ENCODE results near the gene SLC44A5.
"Not testable (repeated sequence)": the region's sequence is repeated elsewhere in the genome, so short reads cannot be mapped to it uniquely, and the experiment has no call there.

Gene SLC44A5

DNA sequence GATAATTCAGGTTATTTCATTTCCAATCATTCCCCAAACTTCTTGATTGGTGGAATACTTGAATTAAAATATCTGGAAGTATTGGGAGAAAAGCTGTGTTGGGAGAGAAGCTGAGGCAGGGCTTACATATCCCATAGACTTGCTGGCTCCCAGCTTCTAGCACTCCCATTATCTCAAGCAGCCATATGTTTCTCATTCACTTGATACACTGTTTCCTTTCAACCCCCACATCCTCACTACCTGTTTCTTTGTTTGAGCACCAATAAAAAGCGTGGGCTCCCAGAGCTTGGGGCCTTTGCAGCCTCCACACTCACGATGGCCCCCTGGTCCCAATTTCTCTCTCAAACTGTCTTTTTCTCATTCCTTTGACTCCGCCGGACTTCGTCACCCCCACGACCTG is 256.6 kb downstream of the SLC44A5 start:
- not testable (repeated sequence) for DNase-seq

DNA sequence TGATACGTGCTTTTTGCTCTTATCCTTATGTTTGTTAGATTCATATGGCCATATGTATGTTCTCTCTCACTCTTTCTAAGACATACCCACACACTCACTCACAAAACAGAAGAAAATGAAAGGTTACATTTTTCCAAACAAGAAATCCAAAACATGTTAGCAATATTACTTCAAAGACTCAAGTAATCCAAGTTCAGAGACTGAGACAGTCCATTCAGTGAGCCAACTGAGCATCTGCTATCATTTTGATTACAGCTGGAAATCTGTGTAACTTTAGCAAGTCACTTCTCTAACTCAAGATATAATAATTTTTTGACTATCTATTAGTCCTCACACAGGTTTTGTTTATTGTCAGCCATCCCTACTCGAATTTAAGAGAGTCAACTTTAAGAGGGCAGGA is 257.9 kb downstream of the SLC44A5 start:
- no peak for DNase-seq

DNA sequence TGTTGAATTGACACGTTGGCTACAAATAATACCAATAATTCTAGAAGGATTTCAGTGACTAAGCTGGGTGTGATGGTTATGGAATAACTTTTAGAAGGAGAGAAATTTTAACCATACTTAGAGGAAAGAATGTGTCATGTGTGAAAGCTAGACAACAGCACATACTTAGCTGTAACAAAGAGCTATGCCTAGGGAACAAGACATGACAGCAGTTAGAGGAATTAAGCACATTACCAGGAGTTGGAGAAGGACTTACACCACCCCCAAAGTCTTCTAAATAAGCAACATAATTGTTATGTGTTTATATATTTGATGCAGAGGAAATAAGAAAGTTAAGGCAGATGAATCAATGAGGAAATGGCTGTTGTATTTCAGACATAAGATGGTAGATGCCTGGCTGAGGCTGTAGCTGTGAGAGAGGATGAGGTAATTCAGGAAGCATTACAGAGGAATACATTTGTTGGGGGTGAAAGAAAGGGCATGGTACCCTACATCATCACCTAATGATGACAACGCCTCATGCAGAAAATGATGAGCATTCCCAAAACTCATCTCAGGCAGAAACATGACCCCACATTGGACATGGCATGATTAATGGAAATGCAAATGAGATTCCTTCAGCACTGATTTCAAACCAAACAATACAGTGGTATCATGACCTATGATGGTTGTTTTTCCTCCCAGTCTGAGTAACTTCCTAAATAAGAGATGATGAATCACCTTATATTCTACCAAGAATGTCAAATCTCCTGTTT is 265.2 kb downstream of the SLC44A5 start:
- peak; percentile 68 for DNase-seq

DNA sequence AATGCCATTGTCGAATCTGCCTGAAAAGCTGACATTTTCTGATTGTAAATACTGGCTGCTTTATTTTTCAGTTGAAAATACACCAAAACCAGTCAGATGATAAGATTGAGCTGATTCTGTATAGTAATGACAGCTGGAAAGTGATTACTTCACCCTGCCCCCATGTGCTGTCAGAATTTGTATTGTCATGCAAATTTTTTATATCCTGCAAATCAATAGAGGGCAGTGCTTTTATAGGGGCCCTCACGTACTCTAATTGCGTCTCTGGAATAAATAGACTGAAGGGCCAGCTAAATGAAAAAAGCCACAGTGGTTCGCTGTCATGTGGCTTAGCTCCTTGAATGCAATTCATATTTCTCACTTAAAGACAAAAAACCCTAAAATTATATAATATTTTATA is 268.1 kb downstream of the SLC44A5 start:
- DNase-seq = no peak

DNA sequence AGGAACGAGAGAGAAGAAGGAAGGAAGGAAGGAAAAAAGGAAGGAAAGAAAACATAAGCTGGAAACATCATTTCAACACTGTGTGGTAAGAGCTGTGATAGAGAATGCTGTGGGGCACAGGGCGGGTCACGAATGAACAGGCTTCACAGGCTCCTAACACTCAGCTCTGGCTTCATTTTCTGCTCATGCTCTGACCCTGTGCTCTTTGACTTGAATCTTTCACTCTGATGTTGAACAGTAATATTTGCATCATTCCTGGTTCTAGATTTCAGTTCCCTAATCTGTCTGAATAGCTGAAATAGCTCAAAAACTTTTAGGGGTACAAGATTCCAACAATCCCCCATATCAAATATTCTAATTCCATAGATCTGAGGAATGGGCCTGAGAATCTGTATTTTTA is 269.4 kb downstream of the SLC44A5 start:
- no peak for DNase-seq

DNA sequence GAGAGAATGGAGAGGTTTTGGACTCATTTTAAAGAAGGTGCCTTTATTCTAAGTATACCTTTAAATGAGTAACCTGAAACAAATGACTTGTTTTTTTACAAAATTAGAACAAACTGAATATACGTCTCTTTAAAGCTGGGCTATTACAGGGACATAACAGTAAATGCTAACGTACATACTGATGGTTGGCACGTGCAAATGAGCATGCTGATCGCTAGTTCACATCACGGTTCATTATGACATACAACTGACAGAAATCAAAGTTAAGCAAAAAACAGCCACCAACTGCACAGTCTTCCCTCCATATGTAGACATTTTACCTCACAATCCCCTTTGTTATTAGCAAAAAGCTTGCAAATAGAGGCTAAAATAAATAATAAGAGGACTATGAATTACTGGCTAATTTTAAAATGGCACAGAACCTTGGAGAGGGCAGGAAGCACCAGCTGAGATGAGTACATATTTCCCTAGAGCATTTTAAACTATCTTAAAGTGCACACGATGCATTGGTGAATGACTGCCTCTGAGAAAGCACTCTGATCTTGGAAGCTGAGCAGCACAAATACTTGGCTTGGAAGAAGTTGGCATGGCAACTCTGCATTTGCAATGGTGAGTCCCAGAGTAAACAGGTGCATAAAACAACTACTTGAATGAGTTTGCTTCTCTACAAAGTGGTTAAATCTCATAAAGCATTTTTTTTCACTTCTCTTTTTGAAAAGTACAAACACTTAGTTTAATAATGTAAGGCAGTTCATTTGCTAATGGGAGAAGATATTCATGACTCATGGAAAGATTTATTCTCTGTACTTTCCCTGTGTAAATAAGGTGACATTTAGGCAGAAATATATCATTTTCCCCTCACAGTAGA is 272.1 kb downstream of the SLC44A5 start:
- DNase-seq = no peak

DNA sequence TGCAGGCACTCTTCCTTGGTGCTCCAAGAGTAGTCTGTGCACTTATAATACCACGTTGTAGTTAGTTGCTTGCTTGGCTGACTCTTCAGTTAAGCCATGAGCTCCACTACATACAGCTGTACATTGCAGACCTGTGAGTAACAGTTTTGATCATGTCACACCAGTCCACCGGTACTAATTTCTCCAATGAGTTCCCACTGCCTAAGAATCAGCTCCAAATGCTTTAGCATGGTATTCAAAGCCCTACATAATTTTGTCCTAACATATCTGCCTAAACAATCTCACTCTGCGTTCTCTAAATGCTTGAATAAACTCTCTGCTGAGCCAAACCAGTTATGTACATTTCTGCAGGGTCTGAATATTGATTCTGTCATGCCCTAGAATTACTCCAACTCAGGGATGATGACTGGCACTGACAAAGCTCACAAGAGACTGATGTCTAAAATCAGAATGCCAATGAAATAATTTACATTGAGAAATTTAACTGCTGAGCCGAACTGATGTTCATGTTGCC is 276.0 kb downstream of the SLC44A5 start:
- no peak for DNase-seq

DNA sequence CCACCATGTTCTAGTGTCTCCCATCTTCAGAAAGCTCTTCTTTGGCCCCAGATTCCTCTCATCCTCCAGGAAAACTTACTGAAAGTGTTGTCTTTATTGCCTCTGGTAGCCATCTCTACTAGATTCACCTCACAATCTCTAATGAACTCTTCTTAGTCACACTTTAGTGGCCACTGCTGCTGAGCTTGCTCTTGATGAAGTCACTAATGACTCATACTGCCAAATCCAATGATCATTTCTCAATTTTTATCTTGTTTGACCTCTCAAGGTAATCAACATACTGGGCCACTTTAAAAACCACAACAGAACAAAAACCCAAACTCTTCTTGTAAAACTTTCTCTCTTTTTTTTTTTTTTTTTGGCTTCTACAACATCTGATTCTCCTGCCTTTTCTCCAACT is 280.3 kb downstream of the SLC44A5 start:
- DNase-seq = no peak

DNA sequence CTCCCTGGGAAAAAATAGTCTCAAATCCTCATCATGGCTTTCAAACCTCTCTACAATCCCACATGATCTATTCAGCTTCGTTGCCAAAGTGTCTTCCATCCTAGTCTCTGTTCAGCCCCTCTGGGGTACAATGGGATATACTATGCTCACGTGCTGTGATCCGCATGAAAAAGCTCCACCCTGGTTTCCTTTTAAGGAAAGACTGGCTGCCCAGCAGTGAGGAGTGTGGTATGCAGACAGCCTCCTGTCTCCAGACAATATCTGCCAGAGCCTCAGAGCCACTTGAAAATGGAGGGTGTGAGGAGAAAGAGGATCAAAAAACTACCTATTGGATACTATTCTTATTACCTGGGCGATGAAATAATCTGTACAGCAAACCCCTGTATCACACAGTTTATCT is 282.2 kb downstream of the SLC44A5 start:
- DNase-seq = no peak

DNA sequence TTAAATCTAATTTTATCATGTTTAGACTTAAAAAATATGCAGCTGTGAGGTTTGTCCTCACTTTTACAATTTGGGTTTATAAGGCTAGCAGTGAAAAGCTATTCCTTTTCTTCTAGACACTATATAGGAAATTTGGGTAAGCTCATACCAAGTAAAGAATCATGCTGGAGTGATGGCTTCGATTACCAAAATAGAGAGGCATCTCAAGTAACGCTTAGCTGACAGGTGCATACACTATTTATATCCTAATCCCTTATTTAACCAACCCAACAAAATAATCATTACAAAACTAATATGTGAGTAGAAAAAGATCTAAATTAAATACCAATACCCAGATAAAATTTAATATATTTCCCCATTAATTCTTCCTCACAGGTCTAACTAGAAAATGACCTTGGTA is 283.5 kb downstream of the SLC44A5 start:
- DNase-seq = no peak

DNA sequence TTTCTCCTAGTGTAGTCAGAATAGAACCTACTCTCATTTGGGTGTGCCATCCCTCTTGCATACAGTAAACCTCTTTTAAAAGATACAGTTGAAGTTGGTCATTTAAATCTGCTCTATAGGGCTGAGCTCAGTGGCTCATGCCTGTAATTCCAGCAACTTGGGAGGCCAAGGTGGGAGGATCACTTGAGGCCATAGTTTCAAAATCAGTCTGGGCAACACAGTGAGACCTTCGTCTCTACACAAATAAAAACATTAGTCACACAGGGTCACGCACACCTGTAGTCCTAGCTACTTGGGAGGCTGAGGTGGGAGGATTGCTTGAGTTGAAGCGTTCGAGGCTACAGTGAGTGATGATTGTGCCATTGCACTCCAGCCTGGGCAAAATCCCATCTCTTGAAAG is 292.9 kb downstream of the SLC44A5 start:
- DNase-seq = no peak

DNA sequence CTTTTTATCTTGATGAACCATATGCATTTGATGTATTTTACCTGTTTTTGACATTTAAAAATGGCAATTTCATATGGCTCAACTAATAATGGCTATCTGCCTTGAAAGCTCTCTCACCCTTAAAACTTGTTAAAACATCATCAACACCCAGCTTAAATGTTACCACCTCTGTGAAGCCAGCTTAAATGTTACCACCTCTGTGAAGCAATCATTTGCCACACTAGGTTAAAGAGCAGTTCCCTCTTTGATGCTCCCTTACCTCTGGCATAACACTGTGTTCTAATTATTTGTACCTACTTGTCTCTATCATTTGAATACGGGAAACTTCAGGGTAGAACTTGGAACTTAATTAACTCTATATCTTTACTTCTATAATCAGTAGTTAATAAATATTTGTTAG is 294.7 kb downstream of the SLC44A5 start:
- DNase-seq = no peak

DNA sequence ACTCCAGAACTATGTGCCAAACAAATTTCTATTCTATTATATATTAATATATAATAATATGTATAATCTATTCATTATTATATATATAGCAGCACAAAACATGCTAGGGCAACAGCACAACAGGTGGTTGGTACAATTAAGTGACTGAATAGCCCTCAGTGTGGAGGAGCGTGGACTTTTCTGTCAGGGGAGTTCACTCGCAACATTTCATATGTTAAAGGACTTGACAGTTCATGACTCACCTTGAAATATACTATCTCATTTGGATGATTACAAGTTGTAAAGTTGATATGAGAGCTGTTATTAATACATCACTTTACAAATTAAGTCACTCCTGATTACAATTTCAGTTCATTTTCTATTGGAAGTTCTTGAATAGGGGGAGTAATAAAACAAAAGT is 298.3 kb downstream of the SLC44A5 start:
- no peak for DNase-seq

DNA sequence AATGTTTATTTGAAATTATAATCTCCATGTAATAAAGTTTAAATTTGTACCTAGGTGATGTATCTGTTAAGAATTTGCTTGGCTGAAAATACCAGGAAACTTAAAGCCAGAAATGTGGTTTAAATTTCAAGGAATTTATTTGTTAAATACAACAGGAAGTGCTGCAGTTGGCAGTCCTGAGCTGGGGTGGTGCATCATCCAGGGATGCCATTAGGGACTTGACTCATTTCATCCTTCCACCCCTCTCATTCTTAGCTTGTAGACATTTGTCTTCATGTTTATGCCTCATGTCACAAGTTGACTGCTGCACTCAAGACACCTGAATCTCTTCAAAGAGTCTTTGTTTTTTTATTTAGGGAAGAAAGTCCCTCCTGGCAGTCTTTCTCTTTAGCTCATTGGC is 300.8 kb downstream of the SLC44A5 start:
- peak; percentile 41 for DNase-seq

DNA sequence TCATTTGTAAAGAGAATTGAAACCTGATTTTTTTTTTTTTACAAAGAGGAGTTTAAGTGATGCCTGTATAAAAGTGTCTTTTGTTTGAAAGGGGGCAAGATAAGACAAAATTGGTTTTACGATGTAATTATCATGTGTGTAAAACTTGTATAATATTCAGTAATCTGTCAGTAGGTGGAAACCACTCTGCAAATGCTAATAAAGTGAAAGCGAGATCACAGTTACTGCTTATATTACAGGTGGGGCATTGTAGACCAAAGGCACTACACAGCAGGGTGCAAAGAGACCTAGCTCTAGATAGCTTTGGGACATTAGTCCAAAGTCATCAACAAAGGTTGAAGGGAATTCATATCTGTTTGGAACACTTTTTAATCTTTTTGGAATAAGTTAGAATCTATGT is 302.5 kb downstream of the SLC44A5 start:
- DNase-seq = no peak

DNA sequence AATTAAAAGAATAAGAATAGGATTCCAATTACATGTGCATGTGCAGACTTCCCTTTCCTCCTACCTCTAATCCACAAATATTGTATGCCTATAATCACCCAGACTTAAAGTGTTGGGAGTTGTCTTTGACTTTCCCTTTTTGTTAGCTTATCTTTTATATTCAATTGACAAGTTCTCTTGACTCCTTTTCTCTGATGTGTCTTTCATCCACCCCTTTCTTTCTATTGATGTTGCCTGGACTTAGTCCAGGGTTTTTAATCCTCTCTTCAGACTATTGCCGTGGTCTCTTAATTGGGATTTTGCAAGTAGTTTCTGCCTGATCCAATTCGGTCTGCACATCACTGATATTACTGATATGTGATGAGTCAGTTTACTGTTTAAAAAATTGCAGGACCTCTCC is 305.9 kb downstream of the SLC44A5 start:
- DNase-seq = no peak

DNA sequence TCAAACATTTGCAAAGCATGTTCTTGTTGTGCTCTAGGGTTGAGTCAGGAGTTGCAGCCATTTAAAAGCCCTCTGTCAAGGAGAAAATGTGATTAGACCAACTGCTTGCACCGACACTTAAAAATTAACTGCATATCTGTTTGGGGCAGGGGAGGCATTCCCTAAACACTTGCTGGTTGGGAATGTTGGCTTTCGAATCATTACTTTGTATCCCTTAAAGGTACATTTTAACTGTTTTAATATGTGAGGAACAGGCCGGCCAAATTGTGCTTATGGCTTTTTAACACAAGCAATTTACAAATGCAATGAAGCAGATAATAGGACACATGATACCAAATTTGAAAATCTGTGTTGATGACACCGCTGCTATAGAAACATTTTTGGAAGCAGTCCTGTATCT is 317.6 kb downstream of the SLC44A5 start:
- DNase-seq = no peak

DNA sequence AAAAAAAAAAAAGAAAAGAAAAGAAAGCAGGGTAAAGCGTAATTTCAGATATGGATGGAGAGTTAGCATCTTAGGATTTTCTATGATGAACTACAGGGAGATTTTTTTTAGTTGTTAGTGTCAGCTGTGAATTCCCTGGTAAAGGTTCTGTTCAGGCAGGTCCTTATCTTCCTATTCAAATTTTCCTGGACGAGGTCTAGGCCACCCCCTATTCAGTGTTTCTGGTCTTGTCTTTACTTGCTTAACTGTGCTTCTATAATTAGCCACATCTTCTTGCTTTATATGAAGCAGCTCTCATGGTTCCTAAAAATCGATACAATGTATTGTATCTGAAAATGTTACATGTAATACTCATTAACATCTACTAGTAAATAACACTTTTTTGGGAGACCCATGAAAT is 318.9 kb downstream of the SLC44A5 start:
- DNase-seq = no peak

DNA sequence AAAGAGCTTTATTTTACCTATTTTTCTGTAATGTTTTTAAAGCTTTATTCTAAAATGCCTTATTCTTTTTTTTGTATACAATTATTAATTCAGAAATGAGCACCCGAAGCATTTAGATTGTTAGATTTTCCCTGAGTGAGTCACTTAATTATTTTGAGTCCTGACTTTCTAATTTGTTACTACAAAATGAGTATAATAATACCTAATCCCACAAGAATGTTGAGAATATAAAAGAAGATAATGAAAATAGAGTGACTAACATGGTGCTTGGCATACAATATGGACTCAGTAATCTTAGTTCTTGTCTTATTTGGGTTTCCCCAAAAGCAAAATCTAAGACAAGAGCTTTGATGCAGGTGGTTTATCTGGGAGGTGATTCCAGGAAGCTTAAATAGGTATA is 334.5 kb downstream of the SLC44A5 start:
- DNase-seq = peak; percentile 6

DNA sequence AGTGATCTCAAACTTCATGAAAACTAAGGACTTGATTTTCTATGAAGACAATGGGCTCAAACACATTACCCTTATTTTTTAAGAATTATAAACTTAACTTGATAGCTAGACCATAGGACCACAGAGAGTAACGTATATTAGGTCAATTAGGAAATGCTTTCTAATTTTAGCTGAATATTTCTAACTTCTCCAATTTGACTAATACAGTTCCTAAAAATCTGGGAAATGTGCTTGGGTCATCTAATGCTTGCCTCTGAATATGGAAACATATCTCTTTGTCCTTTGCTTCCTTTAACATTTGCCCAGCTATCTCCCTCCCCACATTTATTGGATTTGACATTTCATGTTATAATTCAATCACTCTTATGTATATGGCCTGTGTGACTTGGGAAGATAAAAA is 335.3 kb downstream of the SLC44A5 start:
- no peak for DNase-seq

DNA sequence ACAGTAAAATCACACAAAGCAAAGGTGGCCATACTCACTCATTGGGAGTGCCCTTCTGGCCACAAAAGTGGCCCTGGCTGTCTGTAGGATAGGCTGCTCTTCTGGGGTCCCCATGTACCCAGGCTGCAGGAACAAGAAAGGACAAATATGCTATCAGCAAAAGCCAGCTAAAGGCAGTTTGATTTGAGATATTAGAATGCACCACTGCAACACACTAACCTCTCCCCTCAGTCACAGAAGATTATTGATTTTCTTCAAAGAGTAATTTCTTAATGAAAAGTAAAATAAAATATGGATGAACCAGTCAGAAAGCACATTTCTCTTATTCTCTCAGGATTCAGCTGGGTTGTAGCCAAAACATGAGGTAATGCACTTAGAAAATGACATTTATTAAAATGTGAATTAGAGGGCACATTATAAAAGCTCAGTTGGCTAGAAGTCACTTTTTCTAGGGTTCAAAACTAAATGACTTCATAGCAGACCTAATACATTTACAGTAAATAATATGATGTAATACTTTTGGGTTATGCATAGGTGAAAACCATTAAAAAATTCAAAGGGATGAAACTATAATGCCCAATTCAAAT is 335.9 kb downstream of the SLC44A5 start:
- no peak for DNase-seq

DNA sequence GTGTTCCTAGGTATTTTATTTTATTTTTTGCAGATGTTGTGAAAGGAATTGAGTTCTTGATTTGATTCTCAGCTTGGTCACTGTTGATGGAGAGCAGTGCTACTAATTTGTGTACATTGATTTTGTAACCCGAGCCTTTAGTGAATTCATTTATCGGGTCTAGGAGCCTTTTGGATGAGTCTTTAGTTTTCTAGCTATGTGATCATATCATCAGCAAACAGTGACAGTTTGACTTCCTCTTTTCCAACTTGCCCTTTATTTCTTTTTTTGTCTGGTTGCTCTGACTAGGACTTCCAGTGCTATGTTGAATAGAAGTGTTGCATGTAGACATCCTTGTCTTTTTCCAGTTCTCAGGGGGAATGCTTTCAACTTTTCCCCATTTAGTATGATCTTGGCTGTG is 337.8 kb downstream of the SLC44A5 start:
- no peak for DNase-seq

DNA sequence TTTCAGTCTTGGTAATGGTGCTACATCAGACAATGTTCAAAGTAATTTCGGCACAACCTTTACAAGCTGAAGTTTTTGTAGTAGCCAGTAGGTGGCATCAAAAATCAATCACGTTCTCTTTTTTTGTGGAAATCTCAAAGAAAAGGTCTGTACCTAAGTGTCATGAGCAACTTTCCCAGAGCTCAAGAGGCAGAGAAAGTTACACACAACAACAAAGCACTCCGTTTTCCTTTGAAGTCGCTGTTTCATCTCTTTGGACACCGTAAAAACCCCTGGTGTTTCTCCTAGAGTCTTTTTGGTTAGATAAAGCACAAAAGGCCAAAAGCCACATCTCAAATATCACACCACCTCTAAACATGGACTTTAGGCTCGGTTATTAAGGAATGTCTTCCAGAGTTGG is 345.1 kb downstream of the SLC44A5 start:
- peak; percentile 17 for DNase-seq

DNA sequence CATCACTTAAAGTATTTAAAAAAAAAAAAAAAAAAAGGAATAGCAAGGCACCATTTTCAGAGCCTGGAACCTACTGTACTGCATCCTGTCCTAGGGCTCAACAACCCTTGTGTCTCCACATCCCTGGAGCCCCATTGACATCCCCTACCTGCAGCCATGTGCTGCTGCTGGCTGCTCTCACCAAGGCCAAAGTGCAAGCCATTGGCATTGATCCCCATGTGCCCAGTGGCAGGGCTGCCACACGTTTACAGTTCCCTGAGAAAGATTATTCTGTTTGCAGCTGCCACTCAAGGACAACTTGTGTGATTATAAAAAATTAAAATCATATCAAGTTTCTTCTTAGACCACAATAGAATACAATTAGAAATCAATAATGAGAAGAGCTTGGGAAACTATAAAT is 346.8 kb downstream of the SLC44A5 start:
- DNase-seq = no peak

Data from fibroblast of skin of right quadriceps (primary cell).